Body of pancreas (tissue), 4 donors: ENCODE results near the gene ATXN1. TPM values are rescaled to one million over a fixed set of nuclear protein-coding genes. Genes with fewer than 3 reads are reported as not detected.

Experiments
- ATAC-seq: fragments of 150-250 bp; one replicate; pipeline ENCODE4 v1.9.1; 2016
- DNase-seq, 4 donors: peaks; one replicate each; pipeline ENCODE4 v3.0.0-alpha.2; 2019
- H3K27ac ChIP-seq, 4 donors: fragments of 200-600 bp; sonication (generic); 1 replicate in 3 of 4; 2 replicates in 1 of 4; pipeline versions ENCODE4 v1.5.1 to v1.6.1; 2016 to 2019; ENCODE audit warnings: mild to moderate bottlenecking in 1 of 4, mixed read lengths in 1 of 4, moderate library complexity in 1 of 4
- H3K27me3 ChIP-seq, 2 donors: fragments of 200-600 bp; sonication (generic); one replicate each; pipeline ENCODE4 v1.6.0; 2016; ENCODE audit warnings: mild to moderate bottlenecking in 1 of 2
- H3K36me3 ChIP-seq, 2 donors: fragments of 200-600 bp; sonication (generic); replicated peaks in 1 of 2; 2 replicates each; pipeline ENCODE4 v1.5.1; 2016; ENCODE audit warnings: low read depth in 2 of 2; ENCODE audit not compliant: insufficient read depth in 1 of 2
- H3K4me1 ChIP-seq: fragments of 200-600 bp; sonication (generic); one replicate; pipeline ENCODE4 v1.6.0; 2016
- H3K4me3 ChIP-seq, 2 donors: fragments of 200-600 bp; sonication (generic); 1 replicate in 1 of 2; 2 replicates in 1 of 2; pipeline ENCODE4 v1.5.1; 2016 to 2019
- H3K9me3 ChIP-seq, 3 donors: fragments of 200-600 bp; sonication (generic); 1 replicate in 2 of 3; 2 replicates in 1 of 3; pipeline ENCODE4 v1.5.1; 2016
- POLR2A ChIP-seq, 3 donors: fragments of 450-650 bp; IDR thresholded peaks; one replicate each; pipeline ENCODE4 v1.6.1; 2016; ENCODE audit warnings: antibody characterized with exemption in 3 of 3, mild to moderate bottlenecking in 2 of 3
- WGBS, 2 donors: methylation state at CpG; one replicate each; pipeline ENCODE4 v1.1.5; 2017; 5-methylcytosine and 5-hydroxymethylcytosine counted together
- intact Hi-C: fragments of 100-400 bp; cut with DNase I; formaldehyde crosslinking; loops from one replicate; pipeline ENCODE4 v1.15.1; 2023
- total RNA-seq, 2 donors: library from RNA; depleted of rRNA; stranded (reverse); fragments of >200 nt; gene quantifications; one replicate each; pipeline ENCODE4 v1.1.0, GENCODE V29; 2016
- TF ChIP-seq, protein P1 (sequence below), 7 experiments: fragments of 450-650 bp in 4 of 7; fragments of 200-600 bp in 3 of 7; sonication (generic) in 3 of 7; IDR thresholded peaks; one replicate each; pipeline ENCODE4 v1.5.1; 2016 to 2019; ENCODE audit warnings: antibody characterized with exemption in 7 of 7

ATXN1 gene
- total RNA-seq, 2 donors from 2014 or later: 24.6 to 24.7 TPM

- ATAC-seq (no peak), DNase-seq (no peak)
- H3K4me3 ChIP-seq: no peak overlapping the region
- H3K27ac ChIP-seq: no peak overlapping the region
- no peaks in the 10 kb centered on the region for H3K27me3 ChIP-seq
- no peak for TF ChIP-seq POLR2A (IDR thresholded peaks at IDR 0.05)
- TF ChIP-seq, protein P1, sequence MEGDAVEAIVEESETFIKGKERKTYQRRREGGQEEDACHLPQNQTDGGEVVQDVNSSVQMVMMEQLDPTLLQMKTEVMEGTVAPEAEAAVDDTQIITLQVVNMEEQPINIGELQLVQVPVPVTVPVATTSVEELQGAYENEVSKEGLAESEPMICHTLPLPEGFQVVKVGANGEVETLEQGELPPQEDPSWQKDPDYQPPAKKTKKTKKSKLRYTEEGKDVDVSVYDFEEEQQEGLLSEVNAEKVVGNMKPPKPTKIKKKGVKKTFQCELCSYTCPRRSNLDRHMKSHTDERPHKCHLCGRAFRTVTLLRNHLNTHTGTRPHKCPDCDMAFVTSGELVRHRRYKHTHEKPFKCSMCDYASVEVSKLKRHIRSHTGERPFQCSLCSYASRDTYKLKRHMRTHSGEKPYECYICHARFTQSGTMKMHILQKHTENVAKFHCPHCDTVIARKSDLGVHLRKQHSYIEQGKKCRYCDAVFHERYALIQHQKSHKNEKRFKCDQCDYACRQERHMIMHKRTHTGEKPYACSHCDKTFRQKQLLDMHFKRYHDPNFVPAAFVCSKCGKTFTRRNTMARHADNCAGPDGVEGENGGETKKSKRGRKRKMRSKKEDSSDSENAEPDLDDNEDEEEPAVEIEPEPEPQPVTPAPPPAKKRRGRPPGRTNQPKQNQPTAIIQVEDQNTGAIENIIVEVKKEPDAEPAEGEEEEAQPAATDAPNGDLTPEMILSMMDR (IDR thresholded peaks at IDR 0.05): no peak
- no peaks in the 10 kb centered on the region for H3K9me3 ChIP-seq
- intact Hi-C loops: loop anchor here (10.0 kb wide), 1 partner anchor 169 kb away; no protein-coding TSS in a partner anchor
- WGBS, 2 donors: 92 to 94% methylated on average over 2 of the region's 2 CpGs
- H3K36me3 ChIP-seq: no peaks in the 10 kb centered on the region
- no peaks in the 10 kb centered on the region for H3K4me1 ChIP-seq
Observed at GRCh38 chr6:16503241-16503775, 258.0 kb downstream of the ATXN1 start.

- no peaks in the 10 kb centered on the region for H3K9me3 ChIP-seq
- no peak overlapping the region for H3K4me3 ChIP-seq
- H3K4me1 ChIP-seq: no peaks in the 10 kb centered on the region
- TF ChIP-seq, protein P1 (IDR thresholded peaks at IDR 0.05): no peak
- no peak for TF ChIP-seq POLR2A (IDR thresholded peaks at IDR 0.05)
- H3K36me3 ChIP-seq: no peaks in the 10 kb centered on the region
- no peak overlapping the region for H3K27ac ChIP-seq
- ATAC-seq: no peak
- intact Hi-C loops: no loop called here
- no peaks in the 10 kb centered on the region for H3K27me3 ChIP-seq
- DNase-seq: no peak
Observed at GRCh38 chr6:16498957-16499356, 262.3 kb downstream of the ATXN1 start.

- Histone ChIP-seq H3K4me3 (no peak overlapping the region), H3K9me3 (no peaks in the 10 kb centered on the region), H3K27ac (no peak overlapping the region), H3K4me1 (no peaks in the 10 kb centered on the region), H3K27me3 (no peaks in the 10 kb centered on the region), H3K36me3 (no peaks in the 10 kb centered on the region)
- TF ChIP-seq, protein P1 (IDR thresholded peaks at IDR 0.05): no peak
- TF ChIP-seq POLR2A (IDR thresholded peaks at IDR 0.05): no peak
- ATAC-seq (no peak), DNase-seq (no peak)
- 55 to 76% methylated on average over 1 of the region's 1 CpG for WGBS, 2 donors
- intact Hi-C loops: no loop called here
Observed at GRCh38 chr6:16498237-16498636, 263.0 kb downstream of the ATXN1 start.

DNA sequence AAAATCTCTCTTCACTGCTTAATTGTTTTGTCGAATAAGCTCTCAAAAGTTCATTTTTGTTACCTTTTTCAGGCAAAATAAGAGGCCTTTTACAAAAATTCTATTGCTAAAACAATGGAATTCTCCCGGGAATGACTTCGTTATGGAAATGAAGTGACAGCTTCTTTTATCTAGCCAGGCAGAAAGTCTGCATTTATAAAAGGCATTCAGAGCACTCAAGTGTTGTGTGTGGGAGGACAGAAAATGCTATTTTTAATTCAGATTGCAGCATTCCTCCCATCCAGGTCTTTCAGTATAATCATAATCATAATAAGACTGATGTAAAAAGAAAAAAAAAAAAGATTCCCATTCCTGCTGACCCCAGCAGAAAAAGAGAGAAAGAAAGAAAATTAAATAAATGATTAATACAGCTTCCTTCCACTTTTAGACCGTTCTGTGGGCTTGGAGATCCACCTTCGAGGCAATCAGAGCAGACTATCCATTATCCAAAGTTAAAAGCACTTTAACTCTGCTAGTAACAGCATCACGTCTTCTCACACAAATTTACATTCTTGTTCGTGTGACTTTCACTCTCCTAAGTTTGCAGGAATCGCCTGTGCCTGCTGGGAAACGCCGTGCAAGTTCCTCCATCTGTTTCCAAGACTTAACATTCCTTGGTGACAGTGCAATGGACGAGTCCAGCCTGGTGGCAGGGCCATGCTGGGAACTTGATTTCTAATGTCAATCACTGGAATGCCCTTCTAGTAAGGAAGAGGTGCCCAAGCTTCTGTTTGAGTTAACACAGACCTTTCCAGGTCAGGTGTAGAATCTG lies 264.1 kb downstream of the ATXN1 start:
- Histone ChIP-seq H3K4me1 (no peaks in the 10 kb centered on the region), H3K27ac (no peak overlapping the region), H3K36me3 (no peaks in the 10 kb centered on the region), H3K27me3 (no peaks in the 10 kb centered on the region), H3K9me3 (no peaks in the 10 kb centered on the region), H3K4me3 (no peak overlapping the region)
- intact Hi-C loops: no loop called here
- no peak for DNase-seq
- no peak for ATAC-seq
- TF ChIP-seq POLR2A (IDR thresholded peaks at IDR 0.05): no peak
- TF ChIP-seq, protein P1 (IDR thresholded peaks at IDR 0.05): no peak
- WGBS, 2 donors: 81 to 87% methylated on average over 11 of the region's 11 CpGs
